ENCODE results near the gene NEU3. TPM values are rescaled to one million over a fixed set of nuclear protein-coding genes. Genes with fewer than 3 reads are reported as not detected.
"Not testable (repeated sequence)": the region's sequence is repeated elsewhere in the genome, so short reads cannot be mapped to it uniquely, and the experiment has no call there.

Gene NEU3
- total RNA-seq, 1 donor from 2014 or later = 8.7 TPM

DNA sequence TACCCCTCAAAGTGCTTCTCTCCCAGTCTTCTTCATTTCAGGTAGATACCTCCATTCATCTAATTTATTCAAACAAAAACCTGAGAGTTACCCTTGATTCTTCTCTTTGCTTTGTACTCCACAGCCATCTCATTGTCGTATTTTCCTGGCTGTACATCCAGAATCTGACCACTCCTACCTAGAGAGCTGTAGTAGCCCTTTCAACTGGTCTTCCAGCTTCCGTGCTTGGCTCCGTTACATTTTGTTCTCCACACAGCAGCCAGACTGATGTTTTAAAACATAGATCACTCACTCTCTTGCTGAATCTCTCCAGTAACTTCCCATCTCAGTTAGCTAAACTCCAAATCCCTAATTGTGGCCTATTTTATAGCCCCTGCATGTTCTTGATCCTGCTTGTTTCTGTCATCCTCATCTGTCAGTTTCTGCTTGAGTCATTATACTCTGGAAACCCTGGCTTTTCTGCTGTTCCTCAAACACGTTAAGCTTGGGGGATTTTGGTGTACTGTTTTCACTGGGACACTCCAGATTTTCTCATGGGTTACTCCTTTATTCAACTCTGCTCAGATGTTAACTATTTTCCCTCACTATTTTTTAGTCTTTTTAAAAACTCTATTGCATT lies 32.2 kb upstream of the NEU3 start:
- Histone ChIP-seq H3K4me3 (ENCODE audit: low read depth, low read length) (no peak overlapping the region), H3K36me3 (ENCODE audit: control insufficient read depth, insufficient read depth, low read length) (peaks cover 6% of the 10 kb centered on the region), H3K27me3 (ENCODE audit: control insufficient read depth, insufficient read depth, low read length) (no peaks in the 10 kb centered on the region)
- TF ChIP-seq, protein P1, sequence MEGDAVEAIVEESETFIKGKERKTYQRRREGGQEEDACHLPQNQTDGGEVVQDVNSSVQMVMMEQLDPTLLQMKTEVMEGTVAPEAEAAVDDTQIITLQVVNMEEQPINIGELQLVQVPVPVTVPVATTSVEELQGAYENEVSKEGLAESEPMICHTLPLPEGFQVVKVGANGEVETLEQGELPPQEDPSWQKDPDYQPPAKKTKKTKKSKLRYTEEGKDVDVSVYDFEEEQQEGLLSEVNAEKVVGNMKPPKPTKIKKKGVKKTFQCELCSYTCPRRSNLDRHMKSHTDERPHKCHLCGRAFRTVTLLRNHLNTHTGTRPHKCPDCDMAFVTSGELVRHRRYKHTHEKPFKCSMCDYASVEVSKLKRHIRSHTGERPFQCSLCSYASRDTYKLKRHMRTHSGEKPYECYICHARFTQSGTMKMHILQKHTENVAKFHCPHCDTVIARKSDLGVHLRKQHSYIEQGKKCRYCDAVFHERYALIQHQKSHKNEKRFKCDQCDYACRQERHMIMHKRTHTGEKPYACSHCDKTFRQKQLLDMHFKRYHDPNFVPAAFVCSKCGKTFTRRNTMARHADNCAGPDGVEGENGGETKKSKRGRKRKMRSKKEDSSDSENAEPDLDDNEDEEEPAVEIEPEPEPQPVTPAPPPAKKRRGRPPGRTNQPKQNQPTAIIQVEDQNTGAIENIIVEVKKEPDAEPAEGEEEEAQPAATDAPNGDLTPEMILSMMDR (IDR thresholded peaks at IDR 0.05; ENCODE audit: insufficient read depth, low read length, severe bottlenecking) = no peak
- DNase-seq (ENCODE audit: low read depth) (no peak), FAIRE-seq (no peak)

DNA sequence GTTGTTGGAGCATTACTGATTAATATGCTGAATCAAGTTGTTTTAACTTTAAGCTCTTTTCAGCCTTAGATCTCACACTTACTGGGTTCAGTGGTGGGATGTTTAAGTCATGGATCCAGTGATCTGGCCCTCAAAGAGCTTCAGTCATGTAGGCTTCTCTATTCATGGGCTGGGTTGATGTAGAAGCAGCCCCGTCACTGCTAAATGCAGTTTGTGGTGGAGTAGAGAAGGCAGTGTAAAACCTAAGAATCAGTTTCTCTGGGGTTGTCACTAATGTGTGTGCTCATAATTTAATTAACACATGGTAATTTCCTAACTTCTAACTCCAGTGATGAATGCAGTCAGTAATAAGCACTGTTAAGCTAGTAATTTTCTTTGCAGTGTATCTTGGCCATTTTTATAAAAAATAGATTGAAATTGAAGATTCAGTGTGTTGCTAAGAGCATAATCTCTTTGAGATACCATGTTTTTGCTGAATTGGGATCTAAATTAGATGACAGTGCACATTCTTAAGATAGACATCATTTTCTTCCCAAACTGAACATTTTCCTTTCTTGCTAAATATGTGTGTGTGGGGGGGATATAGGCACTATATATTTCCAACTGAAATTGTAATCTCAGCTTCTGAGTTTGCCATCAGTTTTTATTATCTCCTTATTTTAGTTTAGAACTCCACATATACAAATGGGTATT lies 30.6 kb upstream of the NEU3 start:
- peaks cover 5% of the 10 kb centered on the region for H3K36me3 ChIP-seq (ENCODE audit: control insufficient read depth, insufficient read depth, low read length)
- FAIRE-seq = no peak
- no peak overlapping the region for H3K4me3 ChIP-seq (ENCODE audit: low read depth, low read length)
- TF ChIP-seq, protein P1 (IDR thresholded peaks at IDR 0.05; ENCODE audit: insufficient read depth, low read length, severe bottlenecking) = no peak
- H3K27me3 ChIP-seq (ENCODE audit: control insufficient read depth, insufficient read depth, low read length) = no peaks in the 10 kb centered on the region
- no peak for DNase-seq (ENCODE audit: low read depth)

DNA sequence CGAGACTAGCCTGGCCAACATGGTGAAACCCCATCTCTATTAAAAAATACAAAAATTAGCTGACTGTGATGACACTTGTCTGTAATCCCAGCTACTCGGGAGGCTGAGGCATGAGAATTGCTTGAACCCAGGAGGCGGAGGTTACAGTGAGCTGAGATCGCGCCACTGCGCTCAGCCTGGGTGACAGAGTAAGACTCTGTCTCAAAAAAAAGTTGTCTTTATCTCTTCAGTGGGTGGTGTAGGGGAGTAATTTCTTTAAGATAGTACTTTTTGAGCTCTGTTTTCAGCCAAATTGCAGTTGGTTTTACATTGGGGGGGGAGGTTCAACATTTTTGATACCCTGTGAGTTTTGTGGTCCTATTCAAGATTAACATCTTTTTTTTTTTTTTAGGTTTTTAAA lies 28.6 kb upstream of the NEU3 start:
- not testable (repeated sequence) for FAIRE-seq; H3K4me3 ChIP-seq (ENCODE audit: low read depth, low read length); H3K36me3 ChIP-seq (ENCODE audit: control insufficient read depth, insufficient read depth, low read length); H3K27me3 ChIP-seq (ENCODE audit: control insufficient read depth, insufficient read depth, low read length); DNase-seq (ENCODE audit: low read depth)

DNA sequence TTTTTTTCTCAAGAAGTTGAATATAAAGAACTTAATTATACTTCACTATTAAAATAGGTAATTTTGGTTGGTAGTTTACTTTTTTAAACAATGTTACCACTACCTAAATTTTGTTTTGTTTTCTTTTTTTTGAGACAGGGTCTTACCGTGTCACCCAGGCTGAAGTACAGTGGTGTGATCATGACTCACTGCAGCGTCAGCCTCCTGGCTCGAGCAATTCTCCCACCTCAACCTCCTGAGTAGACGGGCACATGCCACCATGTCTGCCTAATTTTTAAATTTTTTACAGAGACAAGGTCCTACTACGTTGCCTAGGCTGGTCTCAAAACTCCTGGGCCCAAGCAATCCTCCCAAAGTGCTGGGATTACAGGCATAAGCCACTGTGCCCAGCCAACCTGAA lies 22.1 kb upstream of the NEU3 start:
- Histone ChIP-seq H3K27me3 (ENCODE audit: control insufficient read depth, insufficient read depth, low read length) (no peaks in the 10 kb centered on the region), H3K4me3 (ENCODE audit: low read depth, low read length) (no peak overlapping the region), H3K36me3 (ENCODE audit: control insufficient read depth, insufficient read depth, low read length) (peaks cover 2% of the 10 kb centered on the region)
- DNase-seq (ENCODE audit: low read depth) (peak; percentile 51), FAIRE-seq (no peak)
- TF ChIP-seq, protein P1 (IDR thresholded peaks at IDR 0.05; ENCODE audit: insufficient read depth, low read length, severe bottlenecking) = no peak

DNA sequence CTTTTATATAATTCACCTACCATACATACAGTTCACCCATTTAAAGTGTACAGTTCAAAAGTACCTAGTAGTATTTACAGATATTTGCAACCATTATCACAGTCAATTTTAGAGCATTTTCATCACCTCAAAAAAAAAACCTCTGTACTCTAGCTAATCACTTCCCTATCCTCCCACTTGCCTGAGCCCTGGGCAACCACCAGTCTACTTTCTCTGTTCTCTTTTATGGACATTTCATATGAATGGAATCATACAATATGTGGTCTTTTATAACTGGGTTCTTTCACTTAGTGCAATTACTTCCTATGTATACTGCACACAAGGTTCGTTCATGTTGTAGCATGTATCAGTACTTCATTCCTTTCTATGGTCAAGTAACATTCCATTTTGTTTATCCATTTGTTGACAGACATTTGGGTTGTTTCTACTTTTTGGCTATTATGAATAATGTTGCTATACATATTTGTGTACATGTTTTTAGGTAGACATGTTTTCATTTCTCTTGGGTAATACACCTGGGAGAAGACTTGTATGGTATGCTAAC lies 17.8 kb upstream of the NEU3 start:
- no peak for FAIRE-seq
- DNase-seq (ENCODE audit: low read depth) = peak; percentile 97
- H3K36me3 ChIP-seq (ENCODE audit: control insufficient read depth, insufficient read depth, low read length) = peaks cover 6% of the 10 kb centered on the region

DNA sequence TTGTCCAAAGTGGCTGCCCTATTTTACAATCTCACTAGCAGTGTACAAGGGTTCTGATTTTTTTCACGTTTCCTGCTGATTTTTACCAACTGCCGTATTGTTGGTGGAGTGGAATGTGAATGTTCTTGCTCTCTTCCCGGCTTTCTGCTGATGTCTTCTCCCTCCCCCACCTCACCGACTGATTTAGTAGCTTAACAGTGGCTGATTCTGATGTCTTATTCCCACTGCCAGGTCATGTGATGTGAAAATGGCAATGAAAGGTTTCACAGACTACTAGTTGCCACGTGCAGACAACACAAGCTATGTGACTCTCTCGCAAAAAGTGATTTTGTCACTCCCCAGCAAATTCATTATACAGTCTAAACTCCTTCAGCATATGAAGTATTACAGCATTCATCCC lies 17.3 kb upstream of the NEU3 start:
- H3K27me3 ChIP-seq (ENCODE audit: control insufficient read depth, insufficient read depth, low read length) = no peaks in the 10 kb centered on the region
- peaks cover 6% of the 10 kb centered on the region for H3K36me3 ChIP-seq (ENCODE audit: control insufficient read depth, insufficient read depth, low read length)
- no peak overlapping the region for H3K4me3 ChIP-seq (ENCODE audit: low read depth, low read length)
- no peak for DNase-seq (ENCODE audit: low read depth)
- TF ChIP-seq, protein P1 (IDR thresholded peaks at IDR 0.05; ENCODE audit: insufficient read depth, low read length, severe bottlenecking) = no peak
- FAIRE-seq = peak; percentile 77

More for the DNA sequence above, 17.8 kb upstream of the NEU3 start:
- Histone ChIP-seq H3K4me3 (ENCODE audit: low read depth, low read length) (no peak overlapping the region), H3K27me3 (ENCODE audit: control insufficient read depth, insufficient read depth, low read length) (no peaks in the 10 kb centered on the region)
- TF ChIP-seq, protein P1 (IDR thresholded peaks at IDR 0.05; ENCODE audit: insufficient read depth, low read length, severe bottlenecking) = no peak
